AG08395 (cell line): ENCODE measurements around the gene HIF1A.
"Not testable (repeated sequence)": the region's sequence is repeated elsewhere in the genome, so short reads cannot be mapped to it uniquely, and the experiment has no call there.

Experiments
- DNase-seq: peaks from one replicate; pipeline ENCODE4 v3.0.0; 2012; ENCODE audit warnings: mixed read lengths, low spot score

HIF1A gene

DNA sequence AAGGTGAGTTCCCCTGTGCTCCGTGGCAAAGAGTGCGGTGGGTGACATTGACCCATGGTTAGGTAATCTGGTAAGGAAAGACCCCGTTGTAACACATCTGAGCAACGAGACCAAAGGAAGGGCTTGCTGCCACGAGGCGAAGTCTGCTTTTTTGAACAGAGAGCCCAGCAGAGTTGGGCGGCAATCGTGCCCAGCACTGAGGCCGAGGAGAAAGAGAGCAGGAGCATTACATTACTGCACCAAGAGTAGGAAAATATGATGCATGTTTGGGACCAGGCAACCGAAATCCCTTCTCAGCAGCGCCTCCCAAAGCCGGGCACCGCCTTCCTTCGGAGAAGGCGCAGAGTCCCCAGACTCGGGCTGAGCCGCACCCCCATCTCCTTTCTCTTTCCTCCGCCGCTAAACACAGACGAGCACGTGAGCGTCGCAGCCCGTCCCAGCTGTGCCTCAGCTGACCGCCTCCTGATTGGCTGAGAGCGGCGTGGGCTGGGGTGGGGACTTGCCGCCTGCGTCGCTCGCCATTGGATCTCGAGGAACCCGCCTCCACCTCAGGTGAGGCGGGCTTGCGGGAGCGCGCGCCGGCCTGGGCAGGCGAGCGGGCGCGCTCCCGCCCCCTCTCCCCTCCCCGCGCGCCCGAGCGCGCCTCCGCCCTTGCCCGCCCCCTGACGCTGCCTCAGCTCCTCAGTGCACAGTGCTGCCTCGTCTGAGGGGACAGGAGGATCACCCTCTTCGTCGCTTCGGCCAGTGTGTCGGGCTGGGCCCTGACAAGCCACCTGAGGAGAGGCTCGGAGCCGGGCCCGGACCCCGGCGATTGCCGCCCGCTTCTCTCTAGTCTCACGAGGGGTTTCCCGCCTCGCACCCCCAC lies at the start of gene HIF1A:
TSS of gene HIF1A (plus strand) at position 684 of the 865 bp plus-strand sequence. CDS start 292 bp downstream, outside the sequence.
- DNase-seq: peak; percentile 98

DNA sequence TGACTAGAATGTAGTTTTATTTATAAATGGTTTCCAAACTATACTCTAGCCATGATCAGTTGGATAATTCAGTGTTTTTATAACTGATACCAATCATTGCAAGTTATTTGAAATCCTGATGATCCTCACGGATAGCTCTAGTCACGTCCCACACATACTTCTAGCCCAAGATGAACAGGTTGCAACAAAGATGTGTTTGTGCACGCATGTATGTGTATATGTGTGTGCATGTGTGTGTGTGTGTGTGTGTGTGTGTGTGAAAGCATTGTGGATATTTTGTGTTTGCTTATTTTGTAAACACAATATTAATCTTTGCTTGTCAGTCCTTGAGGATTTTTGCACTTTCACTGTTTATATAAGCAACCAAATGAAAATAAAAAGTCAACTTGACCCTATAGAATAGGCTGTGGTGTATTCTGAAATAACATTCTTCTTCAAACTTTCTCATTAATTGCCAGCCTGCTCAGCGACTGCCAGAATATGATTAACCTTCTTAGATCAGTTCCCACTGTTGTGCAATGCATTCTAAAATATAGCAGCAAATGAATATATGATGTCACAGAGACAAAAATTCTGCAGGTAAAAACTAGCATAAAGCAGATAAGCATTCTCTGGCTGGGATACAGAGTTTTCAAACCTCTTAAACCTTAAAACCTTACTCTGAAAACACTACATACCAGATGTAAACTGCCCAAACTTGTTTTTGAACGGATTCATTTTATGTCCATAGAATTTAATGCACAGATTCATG lies 48.8 kb upstream of the HIF1A start:
- DNase-seq: no peak

DNA sequence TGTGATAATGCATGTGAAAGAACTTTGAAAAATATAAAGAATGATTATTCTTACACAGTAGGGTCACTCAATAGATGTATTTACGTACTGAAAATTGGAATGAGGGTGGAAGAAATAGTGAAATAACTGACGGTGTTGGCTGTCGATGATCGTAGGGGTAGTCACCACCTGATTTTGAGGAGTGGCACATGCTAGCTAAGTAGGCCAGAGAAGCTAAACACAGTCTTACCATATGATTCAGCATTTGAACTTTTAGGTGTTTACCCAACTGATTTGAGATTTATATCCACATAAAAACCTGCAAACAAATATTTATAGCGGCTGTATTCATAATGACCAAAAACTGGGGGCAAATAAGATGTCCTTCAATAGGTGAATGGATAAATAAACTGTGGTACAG lies 47.6 kb upstream of the HIF1A start:
- no peak for DNase-seq

DNA sequence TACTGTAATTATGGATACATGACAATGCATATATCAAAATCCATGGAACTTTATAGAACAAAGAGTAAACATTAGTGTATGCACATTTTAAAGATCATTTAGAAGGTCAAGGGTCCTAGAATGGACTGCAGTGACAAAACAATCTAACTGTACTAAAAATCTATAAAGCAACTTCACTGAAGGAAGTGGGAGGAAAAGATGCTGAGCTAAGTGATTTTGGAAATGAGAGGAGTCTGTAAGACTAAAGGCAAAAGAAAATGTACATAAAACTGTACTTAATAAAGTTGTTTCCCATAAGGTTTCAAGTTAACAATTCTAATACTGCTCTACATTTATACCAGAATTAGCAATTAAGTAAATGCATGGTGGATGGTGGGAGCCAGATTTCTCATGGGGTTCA lies 46.9 kb upstream of the HIF1A start:
- no peak for DNase-seq

DNA sequence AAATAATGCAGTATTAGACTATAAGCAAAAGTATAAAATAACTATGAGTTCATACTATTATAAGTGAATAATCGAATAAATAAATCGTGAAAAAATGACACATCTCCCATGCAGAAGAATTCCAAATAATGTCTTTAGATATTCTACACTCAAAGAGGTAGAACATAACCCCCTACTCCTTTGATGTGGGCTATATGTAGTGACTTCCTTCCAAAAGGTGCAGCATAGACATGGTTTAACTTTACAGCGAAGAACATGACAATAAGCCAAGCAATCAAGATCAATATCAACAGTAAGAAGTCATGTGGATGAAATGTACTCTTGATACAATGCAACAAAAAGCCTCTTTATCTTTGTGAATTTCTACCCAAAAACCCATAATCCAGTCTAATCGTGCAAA lies 46.0 kb upstream of the HIF1A start:
- no peak for DNase-seq

DNA sequence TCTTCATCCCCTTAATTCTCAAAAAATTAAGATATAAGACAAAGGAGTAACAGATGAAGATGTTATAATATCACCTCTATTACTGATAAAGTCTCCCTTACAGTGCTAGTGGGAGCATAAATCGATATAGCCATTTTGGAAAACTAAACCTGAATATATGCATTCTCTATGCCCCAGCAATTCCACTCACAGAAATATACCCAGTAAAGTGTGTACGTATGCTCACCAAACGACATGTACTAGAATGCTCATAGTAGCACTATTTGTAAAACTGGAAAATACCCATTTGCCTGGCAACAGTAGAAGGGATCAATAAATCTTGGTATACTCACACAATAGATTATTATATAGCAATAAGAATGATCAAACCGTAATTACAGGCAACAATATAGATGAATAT lies 44.0 kb upstream of the HIF1A start:
- no peak for DNase-seq

DNA sequence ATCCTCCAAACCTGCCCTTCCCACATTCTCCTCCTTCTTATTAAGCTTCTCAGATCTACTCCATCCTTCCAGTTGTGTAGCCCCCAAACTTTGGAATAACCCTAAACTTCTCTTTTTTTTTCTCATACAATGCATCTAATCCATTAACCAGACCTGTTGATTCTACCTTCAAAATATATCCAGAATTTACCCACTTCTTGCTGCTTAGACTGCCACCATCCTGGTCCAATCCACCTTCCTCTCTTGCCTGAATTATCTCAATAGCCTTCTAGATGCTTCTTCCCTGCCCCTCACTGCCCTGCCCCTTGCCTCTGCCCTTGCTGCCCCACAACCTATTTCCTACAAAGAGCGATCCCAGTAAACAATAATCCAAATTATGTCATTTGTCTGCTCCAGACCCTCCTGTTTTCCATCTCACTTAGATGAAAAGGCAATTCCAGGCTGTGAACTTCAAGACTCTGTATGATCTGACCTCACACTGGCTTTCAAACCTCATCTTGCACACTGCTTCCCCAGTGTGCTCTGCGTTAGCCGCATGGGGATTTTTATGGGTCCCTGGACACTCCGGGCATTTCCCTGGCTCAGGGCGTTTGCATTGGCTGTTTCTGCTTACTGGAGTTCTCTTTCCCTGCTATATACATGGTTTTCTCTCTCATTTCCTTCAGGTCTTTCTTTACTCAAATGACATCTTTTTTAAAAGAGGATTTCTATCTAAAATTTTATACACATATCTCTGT lies 42.6 kb upstream of the HIF1A start:
- no peak for DNase-seq

DNA sequence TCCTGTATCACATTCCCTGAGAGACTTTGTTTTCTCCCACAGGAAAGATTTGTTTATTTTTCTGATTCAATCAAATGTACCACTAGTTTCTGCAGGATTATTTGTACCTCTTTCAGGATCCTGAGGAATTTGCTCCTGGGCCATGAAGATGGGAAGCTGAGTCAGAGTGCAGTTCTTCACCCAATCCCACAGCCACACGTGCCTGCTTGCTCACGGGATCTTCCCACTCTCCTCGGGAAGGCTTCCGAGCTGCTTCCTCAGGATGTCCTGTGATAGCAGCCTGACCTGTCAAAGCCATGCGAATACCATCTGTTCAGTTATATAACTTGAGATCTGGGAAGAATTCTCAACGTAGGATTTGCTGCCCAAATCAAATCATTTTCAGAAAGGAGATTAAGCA lies 41.8 kb upstream of the HIF1A start:
- DNase-seq: peak; percentile 64

DNA sequence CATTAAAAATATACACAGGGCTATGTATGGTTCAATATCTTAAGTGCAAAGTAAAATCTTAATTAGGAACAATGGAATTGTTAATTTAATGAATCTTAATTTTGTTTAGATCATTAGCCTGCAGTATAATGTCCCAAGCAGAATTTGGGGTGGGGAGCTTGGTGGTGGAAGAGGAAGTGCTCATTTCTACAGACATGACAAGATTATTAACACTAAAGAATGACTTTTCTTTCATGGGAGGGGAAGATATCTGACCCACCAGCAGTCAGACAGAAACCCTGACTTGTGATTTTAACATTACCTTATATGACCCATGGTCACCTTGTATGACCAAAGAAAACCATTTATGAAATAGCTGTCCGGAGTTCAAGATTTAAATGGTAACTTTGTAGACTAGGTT lies 41.3 kb upstream of the HIF1A start:
- DNase-seq: no peak

DNA sequence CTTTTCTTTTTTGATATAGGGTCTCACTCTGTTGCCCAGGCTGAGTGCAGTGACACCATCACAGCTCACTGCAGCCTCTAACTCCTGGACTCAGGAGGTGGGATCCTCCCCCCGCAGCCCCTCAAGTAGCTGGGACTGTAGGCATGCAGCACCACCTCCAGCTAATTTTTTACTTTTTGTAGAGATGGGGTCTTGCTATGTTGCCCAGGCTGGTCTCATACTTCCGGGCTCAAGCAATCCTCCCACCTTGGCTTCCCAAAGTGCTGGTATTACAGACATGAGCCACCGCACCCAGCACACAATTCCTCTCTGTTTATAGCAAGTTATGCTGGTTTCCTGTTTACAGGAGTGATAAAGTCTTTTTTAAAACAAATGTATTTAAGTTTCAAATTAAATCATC lies 39.5 kb upstream of the HIF1A start:
- no peak for DNase-seq

DNA sequence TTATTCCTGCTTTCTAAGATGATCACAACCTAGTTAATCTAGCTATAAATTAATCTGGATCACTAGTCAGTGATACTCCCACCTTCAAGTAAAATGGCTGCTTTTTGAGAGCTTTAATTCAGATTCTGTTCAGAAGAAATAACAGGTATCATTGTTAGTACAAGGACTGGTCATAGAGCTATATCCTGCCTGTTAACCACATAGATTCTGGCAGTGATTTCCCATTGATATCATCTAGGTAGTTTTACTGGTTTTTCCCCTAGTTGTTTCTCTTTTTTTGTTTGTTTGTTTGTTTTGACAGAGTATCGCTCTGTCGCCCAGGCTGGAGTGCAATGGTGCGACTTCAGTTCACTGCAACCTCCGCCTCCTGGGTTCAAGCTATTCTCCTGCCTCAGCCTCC lies 39.0 kb upstream of the HIF1A start:
- no peak for DNase-seq

DNA sequence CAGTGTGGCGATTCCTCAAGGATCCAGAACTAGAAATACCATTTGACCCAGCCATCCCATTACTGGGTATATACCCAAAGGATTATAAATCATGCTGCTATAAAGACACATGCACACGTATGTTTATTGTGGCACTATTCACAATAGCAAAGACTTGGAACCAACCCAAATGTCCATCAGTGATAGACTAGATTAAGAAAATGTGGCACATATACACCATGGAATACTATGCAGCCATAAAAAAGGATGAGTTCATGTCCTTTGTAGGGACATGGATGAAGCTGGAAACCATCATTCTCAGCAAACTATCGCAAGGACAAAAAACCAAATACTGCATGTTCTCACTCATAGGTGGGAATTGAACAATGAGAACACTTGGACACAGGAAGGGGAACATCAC lies 37.2 kb upstream of the HIF1A start:
- not testable (repeated sequence) for DNase-seq

DNA sequence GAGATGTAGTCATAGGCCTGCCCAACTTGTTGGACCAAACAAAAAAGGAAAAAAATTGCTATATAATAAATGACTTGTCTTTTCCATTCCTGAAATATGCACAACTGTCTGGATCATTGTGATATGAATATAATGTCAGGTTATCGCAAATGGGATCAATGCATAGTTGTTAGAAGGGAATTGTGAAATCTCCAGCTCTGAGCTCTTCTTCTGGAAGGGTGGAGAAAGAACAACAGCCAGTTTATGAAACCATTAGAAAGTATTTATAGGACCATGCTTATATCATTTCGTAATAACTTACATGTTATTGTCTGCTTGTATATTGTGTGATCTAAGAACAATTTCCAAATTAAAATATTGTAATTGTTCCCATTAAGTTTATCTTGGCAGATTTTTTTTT lies 35.7 kb upstream of the HIF1A start:
- no peak for DNase-seq

DNA sequence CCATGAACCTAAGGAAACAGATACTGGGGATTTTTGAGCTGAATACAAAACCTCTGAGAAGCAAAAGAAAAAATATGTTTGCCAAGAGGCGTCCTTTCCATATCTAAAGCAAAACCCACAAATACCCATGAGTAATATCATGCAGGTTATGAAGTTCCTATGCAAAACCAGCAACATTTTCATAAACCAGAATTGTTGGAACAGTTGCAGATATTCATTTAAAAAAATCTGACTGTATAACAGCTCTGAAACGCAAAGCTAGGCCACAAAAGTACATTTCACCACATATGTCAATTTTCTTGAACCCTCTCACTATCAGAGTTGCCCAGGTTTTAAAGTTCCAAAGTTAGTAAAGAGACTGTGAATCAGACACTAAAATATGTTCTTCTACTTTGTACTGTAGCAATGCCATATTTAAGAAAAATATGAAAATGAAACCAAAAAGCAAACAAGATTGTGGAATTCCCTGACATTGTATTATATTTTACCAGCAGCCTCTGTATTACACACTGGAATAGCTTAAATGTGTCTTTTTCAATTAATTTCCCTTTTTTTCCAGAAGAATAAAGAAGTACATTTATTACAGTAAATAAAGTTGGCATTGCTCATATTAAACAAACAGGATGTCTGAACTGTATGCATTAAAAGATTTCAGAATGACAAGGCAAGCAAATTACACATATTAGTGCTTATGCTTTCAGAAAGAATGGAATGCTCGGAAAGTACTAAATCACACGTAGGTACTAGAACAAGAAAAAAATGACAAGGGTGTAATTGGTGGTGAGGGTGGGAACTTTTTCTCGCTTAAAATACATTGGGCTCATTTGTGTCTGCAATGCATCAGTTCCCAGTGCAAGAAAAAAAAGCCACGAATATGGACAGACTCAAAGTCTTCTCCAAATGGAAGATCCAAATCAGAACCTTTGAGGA lies 33.6 kb upstream of the HIF1A start:
- no peak for DNase-seq

DNA sequence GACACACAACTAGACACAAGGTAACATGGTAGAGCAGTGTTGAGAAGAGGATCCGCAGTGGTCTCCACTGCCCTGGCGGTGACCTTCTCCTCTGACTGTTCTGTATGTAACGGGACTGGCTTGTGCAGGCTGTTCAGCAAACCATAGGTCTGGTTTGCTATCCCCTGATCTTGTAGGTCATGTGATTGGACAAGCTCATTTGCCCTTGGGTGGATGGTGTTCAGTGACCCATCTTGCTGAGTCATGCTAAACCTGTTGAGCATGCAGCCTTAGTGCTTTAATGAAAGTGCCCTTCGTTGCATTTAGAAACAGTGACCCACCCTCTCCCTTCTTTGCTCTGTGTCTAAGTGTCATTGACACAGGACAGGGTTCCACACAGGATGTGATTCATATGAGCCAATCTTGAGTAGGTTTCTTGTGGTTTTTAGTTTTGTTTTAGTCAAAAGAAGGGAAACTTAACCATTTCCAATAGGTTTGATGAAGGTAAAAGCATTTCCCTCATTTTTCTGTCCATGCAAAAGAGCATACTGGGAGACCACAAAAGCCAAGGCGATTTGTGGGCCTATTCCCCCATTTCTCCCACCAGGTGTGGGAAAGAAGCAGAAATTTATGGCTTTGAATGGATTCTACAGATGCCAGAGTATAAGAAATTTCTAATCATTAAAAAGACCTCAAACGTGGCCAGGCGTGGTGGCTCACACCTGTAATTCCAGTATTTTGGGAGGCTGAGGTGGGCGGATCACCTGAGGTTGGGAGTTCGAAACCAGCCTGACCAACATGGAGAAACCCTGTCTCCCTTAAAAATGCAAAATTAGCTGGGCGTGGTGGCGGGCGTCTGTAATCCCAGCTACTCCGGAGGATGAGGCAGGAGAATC lies 32.6 kb upstream of the HIF1A start:
- peak; percentile 38 for DNase-seq

DNA sequence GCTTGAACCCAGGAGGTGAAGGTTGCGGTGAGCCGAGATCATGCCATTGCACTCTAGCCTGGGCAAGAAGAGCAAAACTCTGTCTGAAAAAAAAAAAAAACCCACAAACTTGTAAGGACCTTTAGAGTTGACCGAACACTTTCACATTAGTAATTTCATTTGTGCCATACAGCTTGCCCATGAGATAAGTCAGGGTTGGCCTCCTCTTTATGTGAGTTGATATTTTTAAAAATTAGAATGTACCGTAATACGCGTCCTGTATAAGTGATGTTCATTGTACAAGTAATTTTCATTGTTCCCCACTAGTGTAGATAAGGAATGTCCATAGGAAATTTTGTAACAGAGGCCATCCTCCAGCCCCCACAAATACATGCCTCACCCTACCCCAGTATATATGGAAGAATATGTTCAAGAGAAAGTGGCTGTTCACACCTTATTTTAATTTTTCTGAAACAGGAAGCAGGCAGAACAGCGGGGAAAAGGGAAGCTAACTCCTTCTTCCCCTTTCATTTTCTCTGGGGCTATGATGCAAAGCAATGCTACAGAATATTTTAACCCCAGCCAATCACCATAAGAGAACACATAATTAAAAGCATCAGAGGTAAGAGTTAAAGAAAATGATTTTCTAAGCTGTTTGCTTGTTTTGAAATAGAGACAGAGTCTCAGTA lies 31.9 kb upstream of the HIF1A start:
- DNase-seq: no peak

DNA sequence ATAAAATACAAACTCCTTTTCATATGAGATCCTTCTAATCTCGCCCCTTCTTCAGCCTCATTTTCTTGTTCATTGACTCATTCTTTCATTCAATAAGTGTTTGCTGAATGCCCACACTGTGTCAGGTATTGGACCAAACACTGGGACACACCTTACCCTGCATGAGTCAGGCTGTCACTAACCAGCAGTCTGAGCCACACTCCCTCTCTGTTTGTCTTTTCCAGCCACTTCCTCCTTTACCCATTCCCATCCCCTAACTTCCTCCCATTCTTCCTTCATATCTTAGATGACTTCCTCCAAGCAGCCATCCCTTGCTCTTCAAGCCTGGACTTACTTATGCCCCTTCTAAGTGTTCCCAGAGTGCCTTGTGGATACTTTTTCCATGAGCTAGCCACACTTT lies 27.0 kb upstream of the HIF1A start:
- no peak for DNase-seq

DNA sequence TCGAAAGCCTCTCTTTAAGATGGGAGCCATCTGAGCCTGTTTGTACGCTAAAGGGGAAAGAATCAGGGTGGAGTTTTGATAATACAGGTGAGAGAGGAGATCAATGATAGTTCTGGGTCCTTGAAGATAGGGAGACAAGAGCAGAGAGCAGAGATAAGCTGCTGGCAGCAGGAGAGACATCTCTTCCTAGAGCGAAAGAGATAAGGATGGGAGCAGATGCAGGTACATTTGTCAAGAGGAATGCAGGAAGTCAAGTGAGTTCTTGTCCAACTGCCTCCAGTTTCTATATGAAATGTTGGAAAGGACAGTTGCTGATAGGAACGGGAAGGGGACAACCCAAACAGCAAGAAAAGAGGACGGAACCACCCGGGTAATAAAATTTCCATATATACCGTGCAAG lies 24.7 kb upstream of the HIF1A start:
- no peak for DNase-seq

DNA sequence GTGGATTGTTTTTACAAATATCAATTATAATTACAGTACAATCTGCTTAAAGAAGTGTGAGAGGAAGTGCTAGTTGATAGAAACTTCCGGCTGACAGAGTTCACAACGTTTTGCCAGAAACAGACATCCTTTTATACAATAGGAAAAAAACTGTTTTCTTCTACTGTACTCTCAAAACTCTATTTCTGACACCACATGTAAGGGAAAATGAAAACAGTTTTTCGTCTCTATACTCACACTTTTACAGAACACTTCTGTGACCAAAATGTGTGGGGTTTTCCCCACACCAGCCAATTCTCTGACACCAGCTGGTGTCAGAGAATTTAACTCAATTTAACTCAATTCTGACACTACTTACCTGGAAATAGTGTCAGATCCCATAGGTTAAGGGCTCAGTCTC lies 24.2 kb upstream of the HIF1A start:
- DNase-seq: no peak

DNA sequence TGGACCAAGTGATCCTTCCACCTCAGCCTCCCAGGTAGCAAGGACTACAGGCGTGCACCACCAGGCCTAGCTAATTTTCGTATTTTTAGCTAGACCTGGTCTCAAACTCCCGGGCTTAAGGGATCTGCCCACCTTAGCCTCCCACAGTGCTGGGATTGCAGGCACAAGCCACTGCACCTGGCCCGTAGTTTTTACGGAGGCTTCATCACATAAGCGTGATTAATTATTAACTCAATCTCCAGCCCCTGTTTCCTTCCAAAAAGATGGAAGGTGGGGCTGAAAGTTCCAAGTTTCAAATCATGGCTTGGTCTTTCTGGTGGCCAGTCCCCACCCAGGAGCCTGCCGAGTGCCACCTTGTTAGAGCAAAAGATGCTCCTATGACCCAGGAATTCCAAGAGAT lies 22.5 kb upstream of the HIF1A start:
- no peak for DNase-seq
